PC-3 (cell line): ENCODE measurements around the gene KCND3.

Experiments used
- CTCF ChIP-seq: fragments of 300-600 bp; sonication (generic); conservative IDR thresholded peaks from 2 replicates; pipeline ENCODE4 v1.5.1; 2017; ENCODE audit warnings: antibody characterized with exemption, low read depth, mild to moderate bottlenecking, low read length
- EZH2 ChIP-seq: fragments of 300-600 bp; sonication (generic); IDR thresholded peaks from one replicate; pipeline ENCODE4 v1.6.1; 2017; ENCODE audit warnings: antibody characterized with exemption, mild to moderate bottlenecking, low read length; ENCODE audit not compliant: unreplicated experiment
- EZH2phosphoT487 ChIP-seq: fragments of 300-600 bp; sonication (generic); IDR thresholded peaks from 2 replicates; pipeline ENCODE4 v1.6.1; 2018; ENCODE audit warnings: mild to moderate bottlenecking, antibody characterized with exemption, low read length, borderline replicate concordance

DNA sequence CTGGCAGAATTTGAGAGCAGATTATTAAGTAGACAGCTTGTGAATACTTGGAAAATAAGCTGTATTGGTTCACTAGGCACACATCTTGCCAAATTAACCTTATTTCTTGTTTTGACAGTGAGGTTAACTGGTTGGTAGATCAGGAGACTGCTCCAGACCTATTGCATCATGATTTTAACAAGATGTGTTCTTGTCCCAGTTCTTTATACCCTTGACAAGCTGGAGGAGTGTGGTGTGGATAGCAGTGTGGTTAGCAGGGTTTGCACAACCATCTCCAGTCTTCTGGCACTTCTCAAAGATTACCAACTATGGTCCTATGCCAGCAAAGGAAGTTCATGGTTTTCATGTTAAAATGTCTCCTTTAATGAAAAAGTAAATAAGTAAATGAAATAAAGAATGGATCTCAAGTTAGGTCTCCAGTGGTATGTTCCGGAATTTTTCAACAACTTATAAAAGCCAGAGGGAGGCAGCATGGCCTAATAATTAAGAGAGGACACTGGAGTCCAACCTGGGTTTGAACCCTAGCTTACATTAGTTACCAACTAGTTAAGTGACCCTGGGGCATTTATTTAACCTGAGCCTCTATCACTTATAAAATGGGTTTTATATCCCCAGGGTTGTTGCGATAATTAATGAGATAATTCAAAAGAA, 199.7 kb downstream of the KCND3 start:
- TF ChIP-seq CTCF (peak; percentile 31; the same call in 1 of the 2 replicates), EZH2 (no peak), EZH2phosphoT487 (no peak)
